K562 (cell line): ENCODE results near the gene ATF7IP.

Source experiments
- GABPB1 ChIP-seq: sonication (generic); formaldehyde crosslinking; IDR thresholded peaks from 2 replicates; pipeline ENCODE4 v1.8.0; 2022; ENCODE audit warnings: mild to moderate bottlenecking, missing genetic modification reagents
- PCBP2 ChIP-seq: fragments of 200-400 bp; formaldehyde crosslinking; IDR thresholded peaks from 2 replicates; pipeline ENCODE4 v1.6.1; 2018; ENCODE audit warnings: low read length, low read depth, mild to moderate bottlenecking, moderate library complexity; ENCODE audit not compliant: poor library complexity, severe bottlenecking
- POLR2AphosphoS5 ChIP-seq: IDR thresholded peaks from 2 replicates; pipeline ENCODE4 v1.6.1; 2011; ENCODE audit warnings: mild to moderate bottlenecking, low read depth, low read length, moderate library complexity; ENCODE audit not compliant: control insufficient read depth, insufficient read depth

GRCh38 chr12:14452865-14453264 is 87.4 kb downstream of the ATF7IP start:
- TF ChIP-seq PCBP2 (no peak), POLR2AphosphoS5 (no peak), GABPB1 (CRISPR knock-in tag) (no peak)
